ENCODE measurements around the gene RPS5. TPM values are rescaled to one million over a fixed set of nuclear protein-coding genes. Genes with fewer than 3 reads are reported as not detected.

The RPS5 gene
- total RNA-seq, 2 experiments from 2014 or later, result 918 to 1,077 TPM

Small RNA genes lying within 50 kb of the gene (microRNA-seq; reads per million reads assigned to microRNA genes)
- not detected for gene MIR4754 (ENCODE audit: borderline microRNAs expressed, borderline replicate concordance)

Other genes starting within 250 kb of the RPS5 start
- gene ZNF329, start 236.5 kb upstream of the RPS5 start, total RNA-seq, result 1 to 10 TPM; 5.2 to 5.5 TPM
- gene ZNF274, start 204.2 kb upstream of the RPS5 start, total RNA-seq, result 10 to 100 TPM; 22.4 to 23.7 TPM
- 10 to 100 TPM; 33.5 to 34.6 TPM for gene ZNF544, start 158.4 kb upstream of the RPS5 start, total RNA-seq
- gene ZNF8, start 108.3 kb upstream of the RPS5 start, total RNA-seq, result 1 to 10 TPM; 5.1 to 5.4 TPM
- 10 to 100 TPM; 57.0 to 59.5 TPM for gene ERVK3-1, start 81.9 kb upstream of the RPS5 start, total RNA-seq
- 1 to 10 TPM; 4.3 to 5.0 TPM for gene ZSCAN22, start 60.3 kb upstream of the RPS5 start, total RNA-seq
- 1 to 10 TPM; 2.0 to 4.5 TPM for gene A1BG, start 33.8 kb upstream of the RPS5 start, total RNA-seq
- 1 to 10 TPM in 1 of 2 experiments, under 1 TPM in 1; 0.98 to 1.4 TPM for gene ZNF497, start 24.5 kb upstream of the RPS5 start, total RNA-seq
- 1 to 10 TPM; 1.5 to 2.3 TPM for gene ZNF837, start 6.2 kb upstream of the RPS5 start, total RNA-seq
- gene RNF225, start 8.4 kb downstream of the RPS5 start, total RNA-seq, result under 1 TPM; 0.35 to 0.74 TPM
- 1 to 10 TPM; 6.7 to 6.8 TPM for gene ZNF584, start 21.4 kb downstream of the RPS5 start, total RNA-seq
- gene ZNF132, start 52.9 kb downstream of the RPS5 start, total RNA-seq, result 1 to 10 TPM; 4.8 to 5.3 TPM
- gene ZNF324B, start 64.4 kb downstream of the RPS5 start, total RNA-seq, result 10 to 100 TPM in 1 of 2 experiments, 1 to 10 TPM in 1; 9.8 to 10.3 TPM
- gene ZNF324, start 79.8 kb downstream of the RPS5 start, total RNA-seq, result 10 to 100 TPM in 1 of 2 experiments, 1 to 10 TPM in 1; 9.0 to 12.7 TPM
- 1 to 10 TPM; 7.6 to 7.9 TPM for gene ZNF446, start 89.1 kb downstream of the RPS5 start, total RNA-seq
- gene SLC27A5, start 124.7 kb downstream of the RPS5 start, total RNA-seq, result 10 to 100 TPM in 1 of 2 experiments, 1 to 10 TPM in 1; 9.8 to 10.2 TPM
- 10 to 100 TPM; 17.9 to 19.9 TPM for gene ZBTB45, start 132.5 kb downstream of the RPS5 start, total RNA-seq
- gene TRIM28, start 156.8 kb downstream of the RPS5 start, total RNA-seq, result 100 to 1,000 TPM; 457 to 560 TPM
- 100 to 1,000 TPM; 128 to 137 TPM for gene CHMP2A, start 167.8 kb downstream of the RPS5 start, total RNA-seq
- gene UBE2M, start 171.3 kb downstream of the RPS5 start, total RNA-seq, result 10 to 100 TPM; 82.8 to 96.0 TPM
- gene MZF1, start 186.1 kb downstream of the RPS5 start, total RNA-seq, result 10 to 100 TPM; 28.6 to 33.1 TPM

All from activated CD4-positive, alpha-beta T cell treated with anti-CD3 and anti-CD28 coated beads, Interleukin-2, amount 10 ng/mL, durations not matched to agents 7 days and 5 days (primary cell).